Mucosa of descending colon (tissue), 3 donors: ENCODE data around the gene INTS4. TPM values are rescaled to one million over a fixed set of nuclear protein-coding genes. Genes with fewer than 3 reads are reported as not detected.

Source experiments
- ATAC-seq: fragments of 200-7000 bp; cut with Tn5 transposase; one replicate; pipeline ENCODE4 v1.9.1; 2020; ENCODE audit warnings: mild to moderate bottlenecking, moderate library complexity
- DNase-seq, 3 donors: peaks; one replicate each; pipeline ENCODE4 v3.0.0-alpha.2; 2020
- H3K36me3 ChIP-seq: fragments of 200-600 bp; one replicate; pipeline ENCODE4 v1.8.0; 2021; ENCODE audit warnings: low read depth, mild to moderate bottlenecking
- H3K4me1 ChIP-seq: fragments of 200-600 bp; one replicate; pipeline ENCODE4 v1.8.0; 2021; ENCODE audit warnings: low read depth, mild to moderate bottlenecking
- H3K4me3 ChIP-seq: fragments of 200-600 bp; one replicate; pipeline ENCODE4 v1.8.0; 2021; ENCODE audit warnings: mild to moderate bottlenecking
- H3K9me3 ChIP-seq: fragments of 200-600 bp; one replicate; pipeline ENCODE4 v1.8.0; 2021; ENCODE audit warnings: mild to moderate bottlenecking
- CTCF ChIP-seq: fragments of 200-600 bp; IDR thresholded peaks from one replicate; pipeline ENCODE4 v1.8.0; 2022; ENCODE audit warnings: antibody characterized with exemption, mild to moderate bottlenecking
- intact Hi-C, 2 donors: fragments of 100-400 bp; cut with DNase I in 1 of 2; cut with micrococcal nuclease in 1 of 2; formaldehyde crosslinking; loops; one replicate each; pipeline versions ENCODE4 v1.11.0 to v1.11.1; 2022; cut with DNase I, micrococcal nuclease
- total RNA-seq, 3 donors: library from RNA; stranded (reverse); fragmentation: NEBNext Ultra II Directional in 2 of 3; extraction: Animal tissue kit (Norgen Biotek cat#: 25700) in 2 of 3; gene quantifications; one replicate each; pipeline versions ENCODE4 v1.2.1 to v1.2.4, GENCODE V29; 2021 to 2023
- donor health status: DM: no; HTN: no; CAD: no; lungs with moderate emphysema.
- donor health status: DM: no; HTN: no; CAD: no.
- donor health status: DM: no; HTN: yes; CAD: no.

INTS4 gene
- total RNA-seq, 3 donors from 2014 or later, result 22.8 to 31.7 (median 28.3) TPM

GRCh38 chr11:78036313-78036712 is 41.8 kb upstream of the INTS4 start:
- intact Hi-C loops, result no loop called here
- H3K4me1 ChIP-seq, result peaks cover 40% of the 10 kb centered on the region
- no peaks in the 10 kb centered on the region for H3K9me3 ChIP-seq
- DNase-seq (no peak), ATAC-seq (no peak)
- TF ChIP-seq CTCF, result no peak
- no peak overlapping the region for H3K4me3 ChIP-seq
- no peaks in the 10 kb centered on the region for H3K36me3 ChIP-seq

GRCh38 chr11:78034623-78035022 is 40.2 kb upstream of the INTS4 start:
- DNase-seq, result no peak
- H3K4me3 ChIP-seq, result no peak overlapping the region
- intact Hi-C loops, result no loop called here
- H3K36me3 ChIP-seq, result no peaks in the 10 kb centered on the region
- H3K9me3 ChIP-seq, result no peaks in the 10 kb centered on the region
- no peak for ATAC-seq
- H3K4me1 ChIP-seq, result peaks cover 25% of the 10 kb centered on the region
- no peak for TF ChIP-seq CTCF

- intact Hi-C loops, result no loop called here
These were observed 38.6 kb upstream of the INTS4 start for GRCh38 chr11:78033040-78033439.

GRCh38 chr11:78032090-78032489 is 37.6 kb upstream of the INTS4 start:
- H3K9me3 ChIP-seq, result no peaks in the 10 kb centered on the region
- DNase-seq, result no peak
- TF ChIP-seq CTCF, result no peak
- H3K4me3 ChIP-seq, result no peak overlapping the region
- no peaks in the 10 kb centered on the region for H3K36me3 ChIP-seq
- no peak for ATAC-seq
- intact Hi-C loops, result no loop called here
- peaks cover 3% of the 10 kb centered on the region for H3K4me1 ChIP-seq

More at GRCh38 chr11:78033040-78033439, 38.6 kb upstream of the INTS4 start:
- DNase-seq, result no peak
- Histone ChIP-seq H3K9me3 (no peaks in the 10 kb centered on the region), H3K4me3 (no peak overlapping the region), H3K36me3 (no peaks in the 10 kb centered on the region), H3K4me1 (peaks cover 10% of the 10 kb centered on the region)
- TF ChIP-seq CTCF, result no peak
- no peak for ATAC-seq

GRCh38 chr11:78031629-78032028 is 37.2 kb upstream of the INTS4 start:
- TF ChIP-seq CTCF, result no peak
- Histone ChIP-seq H3K4me3 (no peak overlapping the region), H3K9me3 (no peaks in the 10 kb centered on the region), H3K4me1 (no peaks in the 10 kb centered on the region), H3K36me3 (no peaks in the 10 kb centered on the region)
- ATAC-seq (no peak), DNase-seq (no peak)
- intact Hi-C loops, result no loop called here
